Measurements from ENCODE around the gene CIRBP. TPM values are rescaled to one million over a fixed set of nuclear protein-coding genes. Genes with fewer than 3 reads are reported as not detected.

Gene CIRBP
- total and polyA plus RNA-seq, 2 of the 13 experiments (the other 11 are each of a cell fraction or from before 2014, with no cell fraction given): 133 to 140 TPM

GRCh38 chr19:1304197-1304924 is 35.2 kb downstream of the CIRBP start (continued):
- no peak for TF ChIP-seq ZHX2 (IDR thresholded peaks at IDR 0.05; ENCODE audit: low read depth)
- no peak for TF ChIP-seq ZHX2 (CRISPR knock-in tag; IDR thresholded peaks at IDR 0.05; ENCODE audit: borderline replicate concordance)
- TF ChIP-seq TOE1 (CRISPR knock-in tag; IDR thresholded peaks at IDR 0.05): no peak
- no peak for TF ChIP-seq ATF7 (IDR thresholded peaks at IDR 0.05)
- no peak for TF ChIP-seq ATF7 (CRISPR knock-in tag; IDR thresholded peaks at IDR 0.05)
- no peak for TF ChIP-seq FOXK1 (CRISPR knock-in tag; IDR thresholded peaks at IDR 0.05; ENCODE audit: borderline replicate concordance, low read depth)
- no peak for TF ChIP-seq ZNF496 (CRISPR knock-in tag; IDR thresholded peaks at IDR 0.05; ENCODE audit: insufficient replicate concordance)
- no peak for TF ChIP-seq MED8 (CRISPR knock-in tag; IDR thresholded peaks at IDR 0.05; ENCODE audit: insufficient replicate concordance)
- TF ChIP-seq IRF9 (CRISPR knock-in tag; IDR thresholded peaks at IDR 0.05; ENCODE audit: borderline replicate concordance): 0 out of 2 replicates have a peak, but pooled peaks have one; percentile 56
- no peak for TF ChIP-seq ZNF274 (CRISPR knock-in tag; IDR thresholded peaks at IDR 0.05)
- TF ChIP-seq ZSCAN12 (CRISPR knock-in tag; IDR thresholded peaks at IDR 0.05): no peak
- peak; percentile 71 for TF ChIP-seq ZBTB7B (CRISPR knock-in tag; IDR thresholded peaks at IDR 0.05)
- TF ChIP-seq RBFOX2 (IDR thresholded peaks at IDR 0.05; ENCODE audit: low read depth, low read length): 0 out of 2 replicates have a peak, but pooled peaks have one; percentile 23
- TF ChIP-seq PAWR (CRISPR knock-in tag; IDR thresholded peaks at IDR 0.05; ENCODE audit: borderline replicate concordance): no peak
- TF ChIP-seq ZFP91 (CRISPR knock-in tag; IDR thresholded peaks at IDR 0.05; ENCODE audit: borderline replicate concordance): peak; percentile 79
- TF ChIP-seq ZBED4 (CRISPR knock-in tag; IDR thresholded peaks at IDR 0.05; ENCODE audit: borderline replicate concordance): peak; percentile 88; the same call in 1 of the 2 replicates
- no peak for TF ChIP-seq ZNF12 (CRISPR knock-in tag; IDR thresholded peaks at IDR 0.05)

All from HepG2 (cell line).